Activated B cell treated with CpG ODN at 0.5 μM for 24 hours (primary cell): ENCODE data around the gene NOX5. TPM values are rescaled to one million over a fixed set of nuclear protein-coding genes. Genes with fewer than 3 reads are reported as not detected.

Experiments used
- ATAC-seq: fragments of 200-7000 bp; cut with Tn5 transposase; one replicate; pipeline ENCODE4 v1.10.0; 2021; ENCODE audit warnings: low read depth, mild to moderate bottlenecking, moderate library complexity
- CTCF ChIA-PET: fragments of 350-600 bp; sonication (Branson Sonifier 250); formaldehyde crosslinking; loops from one replicate; lab custom pipeline; 2021; ENCODE audit warnings: antibody characterized with exemption; lab: Charles Lee
- POLR2A ChIA-PET: fragments of 350-600 bp; sonication (Branson Sonifier 250); formaldehyde crosslinking; loops from one replicate; lab custom pipeline; 2021; ENCODE audit warnings: antibody characterized with exemption; lab: Charles Lee
- DNase-seq: peaks from one replicate; pipeline ENCODE4 v3.0.0; 2022
- H3K27ac Mint-ChIP-seq: one replicate; pipeline ENCODE4 v1.8.0; 2020; ENCODE audit warnings: mixed read lengths
- H3K27me3 Mint-ChIP-seq: one replicate; pipeline ENCODE4 v1.8.0; 2021; ENCODE audit warnings: mixed read lengths
- H3K36me3 Mint-ChIP-seq: one replicate; pipeline ENCODE4 v1.8.0; 2021; ENCODE audit warnings: low read depth, mixed read lengths
- H3K4me1 Mint-ChIP-seq: one replicate; pipeline ENCODE4 v1.8.0; 2021; ENCODE audit warnings: mixed read lengths
- H3K4me3 Mint-ChIP-seq: one replicate; pipeline ENCODE4 v1.8.0; 2020; ENCODE audit warnings: mild to moderate bottlenecking, mixed read lengths
- H3K9me3 Mint-ChIP-seq: one replicate; pipeline ENCODE4 v1.8.0; 2020; ENCODE audit warnings: mixed read lengths
- intact Hi-C: fragments of 100-400 bp; cut with micrococcal nuclease; formaldehyde crosslinking; loops from one replicate; pipeline ENCODE4 v1.15.1; 2024
- total RNA-seq: library from RNA; stranded (reverse); gene quantifications from 2 replicates; pipeline ENCODE4 v1.2.3, GENCODE V29; 2022
- TF ChIP-seq, protein P1 (sequence below): fragments of 200-600 bp; IDR thresholded peaks from one replicate; pipeline ENCODE4 v1.8.0; 2022; ENCODE audit warnings: antibody characterized with exemption, mild to moderate bottlenecking

Gene NOX5, protein sequence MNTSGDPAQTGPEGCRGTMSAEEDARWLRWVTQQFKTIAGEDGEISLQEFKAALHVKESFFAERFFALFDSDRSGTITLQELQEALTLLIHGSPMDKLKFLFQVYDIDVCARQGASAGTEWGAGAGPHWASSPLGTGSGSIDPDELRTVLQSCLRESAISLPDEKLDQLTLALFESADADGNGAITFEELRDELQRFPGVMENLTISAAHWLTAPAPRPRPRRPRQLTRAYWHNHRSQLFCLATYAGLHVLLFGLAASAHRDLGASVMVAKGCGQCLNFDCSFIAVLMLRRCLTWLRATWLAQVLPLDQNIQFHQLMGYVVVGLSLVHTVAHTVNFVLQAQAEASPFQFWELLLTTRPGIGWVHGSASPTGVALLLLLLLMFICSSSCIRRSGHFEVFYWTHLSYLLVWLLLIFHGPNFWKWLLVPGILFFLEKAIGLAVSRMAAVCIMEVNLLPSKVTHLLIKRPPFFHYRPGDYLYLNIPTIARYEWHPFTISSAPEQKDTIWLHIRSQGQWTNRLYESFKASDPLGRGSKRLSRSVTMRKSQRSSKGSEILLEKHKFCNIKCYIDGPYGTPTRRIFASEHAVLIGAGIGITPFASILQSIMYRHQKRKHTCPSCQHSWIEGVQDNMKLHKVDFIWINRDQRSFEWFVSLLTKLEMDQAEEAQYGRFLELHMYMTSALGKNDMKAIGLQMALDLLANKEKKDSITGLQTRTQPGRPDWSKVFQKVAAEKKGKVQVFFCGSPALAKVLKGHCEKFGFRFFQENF
- 0.05 and 0.09 TPM in 2 replicates for total RNA-seq

DNA sequence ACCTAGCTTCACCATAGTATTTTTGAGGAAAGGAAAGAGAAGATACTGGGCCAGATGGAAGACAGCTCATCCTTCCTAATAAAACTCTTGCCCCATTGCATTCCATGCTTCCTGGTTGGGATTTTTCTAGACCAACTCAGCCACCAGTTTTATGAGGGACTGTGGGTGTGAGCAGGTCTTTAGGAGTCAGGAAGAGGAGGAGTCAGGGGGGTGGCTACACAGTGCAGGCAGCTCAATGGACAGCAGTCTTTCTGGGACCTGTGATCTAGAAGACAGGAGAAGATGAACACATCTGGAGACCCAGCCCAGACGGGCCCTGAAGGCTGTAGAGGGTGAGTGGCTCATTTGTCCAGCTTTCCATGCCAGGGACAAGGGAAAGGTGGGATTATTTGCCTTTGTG is at the start of gene NOX5:
NOX5 (plus strand) TSS at position 242 of the 400 bp plus-strand sequence; CDS start at position 283, 41 bp downstream.
- POLR2A ChIA-PET: no interaction called here
- ATAC-seq: no peak
- TF ChIP-seq, protein P1, sequence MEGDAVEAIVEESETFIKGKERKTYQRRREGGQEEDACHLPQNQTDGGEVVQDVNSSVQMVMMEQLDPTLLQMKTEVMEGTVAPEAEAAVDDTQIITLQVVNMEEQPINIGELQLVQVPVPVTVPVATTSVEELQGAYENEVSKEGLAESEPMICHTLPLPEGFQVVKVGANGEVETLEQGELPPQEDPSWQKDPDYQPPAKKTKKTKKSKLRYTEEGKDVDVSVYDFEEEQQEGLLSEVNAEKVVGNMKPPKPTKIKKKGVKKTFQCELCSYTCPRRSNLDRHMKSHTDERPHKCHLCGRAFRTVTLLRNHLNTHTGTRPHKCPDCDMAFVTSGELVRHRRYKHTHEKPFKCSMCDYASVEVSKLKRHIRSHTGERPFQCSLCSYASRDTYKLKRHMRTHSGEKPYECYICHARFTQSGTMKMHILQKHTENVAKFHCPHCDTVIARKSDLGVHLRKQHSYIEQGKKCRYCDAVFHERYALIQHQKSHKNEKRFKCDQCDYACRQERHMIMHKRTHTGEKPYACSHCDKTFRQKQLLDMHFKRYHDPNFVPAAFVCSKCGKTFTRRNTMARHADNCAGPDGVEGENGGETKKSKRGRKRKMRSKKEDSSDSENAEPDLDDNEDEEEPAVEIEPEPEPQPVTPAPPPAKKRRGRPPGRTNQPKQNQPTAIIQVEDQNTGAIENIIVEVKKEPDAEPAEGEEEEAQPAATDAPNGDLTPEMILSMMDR: no peak
- Mint-ChIP-seq H3K4me1 (no peaks in the 10 kb centered on the region), H3K27ac (no peak within 1 kb of the TSS), H3K36me3 (peaks cover 3% of the 10 kb centered on the region), H3K9me3 (peaks cover 5% of the 10 kb centered on the region), H3K27me3 (peaks cover 24% of the 10 kb centered on the region), H3K4me3 (no peak within 1 kb of the TSS)
- intact Hi-C loops: no loop called here
- DNase-seq: no peak
- CTCF ChIA-PET: no interaction called here

DNA sequence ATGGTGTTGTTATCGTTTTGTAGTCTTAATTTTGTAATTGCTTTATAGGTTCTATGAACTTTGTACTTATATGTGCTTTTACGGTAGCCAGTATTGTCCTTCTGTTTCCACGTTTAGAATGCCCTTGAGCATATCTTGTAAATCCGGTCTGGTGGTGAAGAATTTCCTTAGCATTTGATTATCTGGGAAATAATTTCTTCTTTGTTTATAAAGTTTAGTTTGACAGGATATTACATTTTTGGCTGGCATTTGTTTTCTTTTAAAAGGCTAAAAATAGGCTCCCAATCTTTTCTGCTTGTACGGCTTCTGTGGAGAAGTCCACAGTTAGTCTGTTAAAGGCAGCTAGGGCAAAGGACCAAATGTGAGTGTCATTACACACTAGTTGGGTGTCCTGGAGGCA is 47.5 kb upstream of the NOX5 start:
- Mint-ChIP-seq H3K4me3 (no peak overlapping the region), H3K36me3 (no peaks in the 10 kb centered on the region), H3K4me1 (peaks cover 2% of the 10 kb centered on the region), H3K27ac (no peak overlapping the region), H3K27me3 (peaks cover 12% of the 10 kb centered on the region), H3K9me3 (peaks cover 13% of the 10 kb centered on the region)
- intact Hi-C loops: no loop called here
- ATAC-seq (no peak), DNase-seq (no peak)
- TF ChIP-seq, protein P1: no peak
- ChIA-PET POLR2A (no interaction called here), CTCF (no interaction called here)

DNA sequence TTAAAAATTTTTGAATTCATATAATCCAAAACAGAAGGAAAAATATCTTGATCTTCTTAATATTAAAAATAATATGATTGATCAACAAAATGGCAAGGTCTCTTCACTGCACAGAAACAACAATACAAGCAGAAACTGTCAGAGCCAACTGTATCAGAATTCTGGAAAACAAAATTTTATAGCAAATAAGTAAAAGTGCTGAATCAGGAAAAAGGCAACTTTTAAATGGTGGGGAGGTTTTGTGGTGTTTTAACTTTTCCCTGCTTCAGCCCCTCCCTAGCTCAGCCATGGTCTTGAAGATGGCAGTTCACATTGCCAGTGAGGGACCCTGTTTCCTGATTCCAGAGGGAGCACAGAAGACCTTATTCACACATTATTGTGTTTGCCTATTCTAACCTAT is 46.5 kb upstream of the NOX5 start:
- ATAC-seq: no peak
- no peak for DNase-seq
- TF ChIP-seq, protein P1: no peak
- H3K27me3 Mint-ChIP-seq: peaks cover 18% of the 10 kb centered on the region
- H3K4me3 Mint-ChIP-seq: no peak overlapping the region
- intact Hi-C loops: no loop called here
- CTCF ChIA-PET: no interaction called here
- H3K9me3 Mint-ChIP-seq: peaks cover 13% of the 10 kb centered on the region
- H3K27ac Mint-ChIP-seq: no peak overlapping the region
- no peaks in the 10 kb centered on the region for H3K36me3 Mint-ChIP-seq
- no peaks in the 10 kb centered on the region for H3K4me1 Mint-ChIP-seq
- POLR2A ChIA-PET: no interaction called here

DNA sequence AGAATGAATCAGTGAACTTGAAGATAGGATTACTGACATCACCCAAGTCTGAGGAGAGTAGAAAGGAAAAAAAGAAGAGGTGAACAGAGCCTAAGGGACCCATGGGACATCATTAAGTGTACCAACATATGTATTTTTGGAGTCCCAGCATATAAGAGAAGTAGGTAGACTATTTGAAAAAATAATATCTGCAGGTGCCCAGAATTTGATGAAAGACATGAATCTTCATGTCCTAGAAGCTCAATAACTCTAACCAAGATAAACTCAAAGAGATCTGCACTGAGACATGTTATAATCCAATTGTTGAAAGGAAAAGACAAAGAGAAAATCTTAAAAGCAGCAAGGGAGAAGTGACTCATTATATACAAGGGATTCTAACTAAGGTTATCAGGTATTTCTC is 45.2 kb upstream of the NOX5 start:
- CTCF ChIA-PET: no interaction called here

More for the DNA sequence above, 45.2 kb upstream of the NOX5 start:
- POLR2A ChIA-PET: no interaction called here
- TF ChIP-seq, protein P1: no peak
- Mint-ChIP-seq H3K4me1 (no peaks in the 10 kb centered on the region), H3K27ac (no peak overlapping the region), H3K27me3 (peaks cover 19% of the 10 kb centered on the region), H3K4me3 (no peak overlapping the region), H3K9me3 (peaks cover 13% of the 10 kb centered on the region), H3K36me3 (no peaks in the 10 kb centered on the region)
- intact Hi-C loops: no loop called here
- ATAC-seq (no peak), DNase-seq (no peak)
